Heart left ventricle (tissue), 13 donors: ENCODE measurements around the gene SNRPB.

Experiments
- POLR2A ChIP-seq, 2 donors: fragments of 450-650 bp; IDR thresholded peaks; one replicate each; pipeline ENCODE4 v1.6.1; 2017; ENCODE audit warnings: antibody characterized with exemption in 2 of 2, mild to moderate bottlenecking in 2 of 2, moderate library complexity in 2 of 2
- TF ChIP-seq, protein P1 (sequence below), 12 donors: fragments of 200-600 bp; sonication (generic) in 4 of 12; IDR thresholded peaks; one replicate each; pipeline versions ENCODE4 v1.5.0 to v1.8.0; 2018 to 2022; ENCODE audit warnings: antibody characterized with exemption in 12 of 12, mild to moderate bottlenecking in 5 of 12
- donor health status: ischemic (EF 13 %, LVEDD 7.1; RV severe dilation, severe dysfunction).
- donor health status: DM: no; HTN: yes; CAD: no.
- donor health status: DM: no; HTN: no; CAD: no.
- donor health status: ischemic (EF 25% LVEDD 6.9; RV normal size, moderate dysfunction).
- donor health status: ischemic (EF 25% LVEDD 5.7; RV mildly dilated, moderate dysfunction).
- donor health status: ischemic (EF 35%, LVEDD 5.7; RV mildly dilated, moderate dysfunction).
- donor health status: nonischemic (EF 11% LVEDD 7.7; RV severe dilation, severe dysfunction).
- donor health status: DM: yes; HTN: yes; CAD: no.
- donor health status: PGD.
- donor health status: ischemic (EF 29% LVEDD 5.4; RV normal size, mild dysfunction).
- donor health status: nonischemic (EF 23%, LVEDD 6.1; RV moderate dilation, normal function).

DNA sequence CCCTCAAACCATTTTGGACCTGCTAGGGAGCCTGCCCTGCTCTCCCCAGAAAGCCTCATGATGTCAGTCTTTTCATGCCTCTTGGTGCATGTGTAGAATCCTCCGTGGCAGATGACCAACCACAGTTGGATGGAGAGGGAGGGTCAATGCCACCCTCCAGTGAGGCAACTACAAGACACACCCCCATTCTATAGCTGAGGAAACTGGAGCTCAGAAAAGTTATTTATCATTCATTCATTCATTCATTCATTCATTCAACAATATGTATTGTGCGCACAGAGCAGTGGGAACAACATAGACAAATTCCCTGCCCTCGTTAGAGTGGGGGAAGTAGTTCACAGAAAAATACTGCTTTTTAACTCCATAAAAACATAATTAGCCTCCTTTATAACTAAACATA is 16.8 kb downstream of the SNRPB start:
- TF ChIP-seq, protein P1, sequence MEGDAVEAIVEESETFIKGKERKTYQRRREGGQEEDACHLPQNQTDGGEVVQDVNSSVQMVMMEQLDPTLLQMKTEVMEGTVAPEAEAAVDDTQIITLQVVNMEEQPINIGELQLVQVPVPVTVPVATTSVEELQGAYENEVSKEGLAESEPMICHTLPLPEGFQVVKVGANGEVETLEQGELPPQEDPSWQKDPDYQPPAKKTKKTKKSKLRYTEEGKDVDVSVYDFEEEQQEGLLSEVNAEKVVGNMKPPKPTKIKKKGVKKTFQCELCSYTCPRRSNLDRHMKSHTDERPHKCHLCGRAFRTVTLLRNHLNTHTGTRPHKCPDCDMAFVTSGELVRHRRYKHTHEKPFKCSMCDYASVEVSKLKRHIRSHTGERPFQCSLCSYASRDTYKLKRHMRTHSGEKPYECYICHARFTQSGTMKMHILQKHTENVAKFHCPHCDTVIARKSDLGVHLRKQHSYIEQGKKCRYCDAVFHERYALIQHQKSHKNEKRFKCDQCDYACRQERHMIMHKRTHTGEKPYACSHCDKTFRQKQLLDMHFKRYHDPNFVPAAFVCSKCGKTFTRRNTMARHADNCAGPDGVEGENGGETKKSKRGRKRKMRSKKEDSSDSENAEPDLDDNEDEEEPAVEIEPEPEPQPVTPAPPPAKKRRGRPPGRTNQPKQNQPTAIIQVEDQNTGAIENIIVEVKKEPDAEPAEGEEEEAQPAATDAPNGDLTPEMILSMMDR (IDR thresholded peaks at IDR 0.05), result no peak
- TF ChIP-seq POLR2A (IDR thresholded peaks at IDR 0.05), result no peak
